GM21737 (cell line): Measurements from ENCODE around the gene KIF1A.

Experiments
- ATAC-seq: cut with Tn5 transposase; IDR thresholded peaks from one replicate; pipeline ENCODE4 v1.9.1; 2021; ENCODE audit warnings: mild to moderate bottlenecking, moderate library complexity; ENCODE audit not compliant: unreplicated experiment

Gene KIF1A

GRCh38 chr2:240768216-240768615, 51.8 kb downstream of the KIF1A start:
- ATAC-seq, result no peak

GRCh38 chr2:240767341-240767740, 52.7 kb downstream of the KIF1A start:
- ATAC-seq, result no peak

GRCh38 chr2:240766072-240766471, 53.9 kb downstream of the KIF1A start:
- no peak for ATAC-seq

GRCh38 chr2:240765007-240765406, 55.0 kb downstream of the KIF1A start:
- ATAC-seq, result no peak

GRCh38 chr2:240764605-240765004, 55.4 kb downstream of the KIF1A start:
- no peak for ATAC-seq

- no peak for ATAC-seq
Measured at GRCh38 chr2:240762971-240763370, 57.0 kb downstream of the KIF1A start.

- no peak for ATAC-seq
Measured at GRCh38 chr2:240762249-240762648, 57.8 kb downstream of the KIF1A start.

GRCh38 chr2:240760576-240761246, 59.3 kb downstream of the KIF1A start:
- no peak for ATAC-seq

- ATAC-seq, result no peak
Measured at GRCh38 chr2:240760121-240760520, 59.9 kb downstream of the KIF1A start.

- ATAC-seq, result no peak
Measured at GRCh38 chr2:240759459-240759858, 60.6 kb downstream of the KIF1A start.

- no peak for ATAC-seq
Measured at GRCh38 chr2:240757086-240757614, 62.9 kb downstream of the KIF1A start.

GRCh38 chr2:240752209-240752608, 67.8 kb downstream of the KIF1A start:
- ATAC-seq, result no peak

GRCh38 chr2:240750409-240750808, 69.6 kb downstream of the KIF1A start:
- ATAC-seq, result no peak

GRCh38 chr2:240749516-240749915, 70.5 kb downstream of the KIF1A start:
- no peak for ATAC-seq

GRCh38 chr2:240747256-240747655, 72.8 kb downstream of the KIF1A start:
- no peak for ATAC-seq

GRCh38 chr2:240746671-240747070, 73.3 kb downstream of the KIF1A start:
- no peak for ATAC-seq

- ATAC-seq, result no peak
Measured at GRCh38 chr2:240745962-240746361, 74.1 kb downstream of the KIF1A start.

- ATAC-seq, result no peak
Measured at GRCh38 chr2:240745456-240745855, 74.6 kb downstream of the KIF1A start.

- ATAC-seq, result no peak
Measured at GRCh38 chr2:240742602-240743095, 77.4 kb downstream of the KIF1A start.

GRCh38 chr2:240741091-240741490, 78.9 kb downstream of the KIF1A start:
- ATAC-seq, result no peak

- no peak for ATAC-seq
Measured at GRCh38 chr2:240739797-240740196, 80.2 kb downstream of the KIF1A start.

GRCh38 chr2:240737958-240738357, 82.1 kb downstream of the KIF1A start:
- no peak for ATAC-seq

GRCh38 chr2:240737512-240737911, 82.5 kb downstream of the KIF1A start:
- no peak for ATAC-seq
